K562 (cell line): ENCODE data around the gene CARD8. TPM values are rescaled to one million over a fixed set of nuclear protein-coding genes. Genes with fewer than 3 reads are reported as not detected.

Experiments
- ATAC-seq: fragments of 200-7000 bp; cut with Tn5 transposase; 3 replicates; pipeline ENCODE4 v1.9.1; 2020; ENCODE audit warnings: moderate library complexity
- BruUV-seq: library from RNA; stranded (reverse); fragments of 400-500 nt; replicated peaks from 2 replicates; lab custom pipeline; 2021; lab: Mats Ljungman, UMichigan
- CTCF ChIA-PET: fragments of 300-600 bp; formaldehyde crosslinking; extraction: SDS; loops from one replicate; lab custom pipeline; 2021; ENCODE audit warnings: low intra/inter-chr PET ratio; lab: Yijun Ruan, JAX
- POLR2A ChIA-PET: fragments of 300-600, 350-650 bp; sonication (Branson Sonifier 250); formaldehyde crosslinking; extraction: SDS; loops from one replicate; lab custom pipeline; 2021; ENCODE audit warnings: antibody characterized with exemption, inconsistent platforms; lab: Yijun Ruan, JAX
- DNase-seq, 4 experiments: peaks; one replicate each; pipeline versions ENCODE4 v3.0.0 to v3.0.0-alpha.2; 2011 to 2018; ENCODE audit warnings: low spot score in 3 of 4, mixed read lengths in 3 of 4; ENCODE audit errors: extremely low read depth in 1 of 4
- FAIRE-seq: peaks from 2 replicates; lab custom pipeline; 2011; peaks lifted over from hg19 to GRCh38; lab: Jason Lieb, UNC
- H2AFZ ChIP-seq: 2 replicates; pipeline ENCODE4 v1.6.0; 2011; ENCODE audit warnings: low read depth, low read length, control low read depth, inconsistent platforms
- H3K27ac ChIP-seq: fragments of 200-600 bp; 3 replicates; pipeline ENCODE4 v1.8.0; 2011; ENCODE audit warnings: low read depth, mild to moderate bottlenecking, control low read depth, inconsistent platforms, low read length, moderate library complexity, mixed read lengths; ENCODE audit errors: extremely low read depth
- H3K27me3 ChIP-seq, 2 experiments: fragments of 300-600 bp in 1 of 2; 2 replicates in 1 of 2; 3 replicates in 1 of 2; pipeline versions ENCODE4 v1.6.0 to v1.8.0; 2011; ENCODE audit warnings: inconsistent platforms in 2 of 2, low read length in 2 of 2, mild to moderate bottlenecking in 1 of 2, mixed read lengths in 1 of 2, moderate library complexity in 1 of 2; ENCODE audit not compliant: control insufficient read depth in 2 of 2, insufficient read depth in 2 of 2
- H3K36me3 ChIP-seq: fragments of 300-600 bp; 3 replicates; pipeline ENCODE4 v1.8.0; 2011; ENCODE audit warnings: mild to moderate bottlenecking, low read length, inconsistent platforms; ENCODE audit not compliant: control insufficient read depth, insufficient read depth
- H3K4me1 ChIP-seq, 2 experiments: fragments of 200-600 bp in 1 of 2; replicated peaks in 1 of 2; 2 replicates in 1 of 2; 3 replicates in 1 of 2; pipeline versions ENCODE4 v1.5.1 to v1.8.0; 2011; ENCODE audit warnings: inconsistent platforms in 2 of 2, low read length in 2 of 2, mild to moderate bottlenecking in 1 of 2, mixed read lengths in 1 of 2, moderate library complexity in 1 of 2; ENCODE audit not compliant: control insufficient read depth in 2 of 2, insufficient read depth in 2 of 2
- H3K4me2 ChIP-seq: 2 replicates; pipeline ENCODE4 v1.6.1; 2011; ENCODE audit warnings: low read length, control low read depth, inconsistent platforms, mixed read lengths; ENCODE audit not compliant: insufficient read depth
- H3K4me3 ChIP-seq: fragments of 200-600 bp; sonication (generic), shearing (Covaris generic); 2 replicates; pipeline ENCODE4 v1.5.1; 2016; ENCODE audit warnings: control low read depth, inconsistent platforms
- H3K79me2 ChIP-seq: fragments of 200-600 bp; 3 replicates; pipeline ENCODE4 v1.8.0; 2011; ENCODE audit warnings: low read length, inconsistent platforms; ENCODE audit not compliant: control insufficient read depth, insufficient read depth
- H3K9ac ChIP-seq, 2 experiments: 2 replicates each; pipeline versions ENCODE4 v1.6.0 to v1.6.1; 2011; ENCODE audit warnings: low read depth in 2 of 2, low read length in 2 of 2, control low read depth in 1 of 2, inconsistent platforms in 1 of 2, mild to moderate bottlenecking in 1 of 2, mixed read lengths in 1 of 2; ENCODE audit not compliant: insufficient read depth in 1 of 2
- H3K9me1 ChIP-seq: one replicate; pipeline ENCODE4 v1.6.0; 2011; ENCODE audit warnings: inconsistent platforms, mild to moderate bottlenecking, low read length, moderate library complexity; ENCODE audit not compliant: control insufficient read depth, insufficient read depth
- H3K9me3 ChIP-seq: replicated peaks from 2 replicates; pipeline ENCODE4 v1.5.1; 2011; ENCODE audit warnings: low read depth, low read length, inconsistent platforms; ENCODE audit not compliant: control insufficient read depth, insufficient read depth
- H4K20me1 ChIP-seq: replicated peaks from 2 replicates; pipeline ENCODE4 v1.6.1; 2011; ENCODE audit warnings: low read length, inconsistent platforms, mixed read lengths; ENCODE audit not compliant: control insufficient read depth, insufficient read depth
- ADNP ChIP-seq: fragments of 200-800 bp; sonication (Bioruptor generic); IDR thresholded peaks from 2 replicates; pipeline ENCODE4 v1.6.1; 2016; ENCODE audit warnings: missing genetic modification characterization, missing compliant biosample characterization
- DPF2 ChIP-seq: fragments of 450-650 bp; IDR thresholded peaks from 2 replicates; pipeline ENCODE4 v1.6.1; 2016
- HDAC1 ChIP-seq, 2 experiments: fragments of 450-650 bp; IDR thresholded peaks; 2 replicates each; pipeline ENCODE4 v1.6.1; 2016 to 2017; ENCODE audit warnings: inconsistent platforms in 1 of 2, mild to moderate bottlenecking in 1 of 2, moderate library complexity in 1 of 2
- HSF4 ChIP-seq: fragments of 250-450 bp; sonication (Bioruptor Pico); IDR thresholded peaks from 2 replicates; pipeline ENCODE4 v2.1.2; 2022; ENCODE audit warnings: mild to moderate bottlenecking, moderate library complexity, borderline replicate concordance
- SLC30A9 ChIP-seq: fragments of 250-450 bp; sonication (Bioruptor Pico); IDR thresholded peaks from 2 replicates; pipeline ENCODE4 v1.8.0; 2022; ENCODE audit warnings: mild to moderate bottlenecking, moderate library complexity
- SMARCE1 ChIP-seq: fragments of 450-650 bp; IDR thresholded peaks from 2 replicates; pipeline ENCODE4 v1.7.1; 2016; ENCODE audit warnings: mild to moderate bottlenecking
- TBP ChIP-seq: optimal IDR thresholded peaks from 2 replicates; pipeline ENCODE3; 2011; ENCODE audit warnings: low read depth, low read length, improper control_type of control experiment
- XRCC4 ChIP-seq: IDR thresholded peaks from one replicate; pipeline ENCODE4 v1.6.1; 2011; ENCODE audit not compliant: insufficient read depth, insufficient read length; ENCODE audit errors: extremely low read depth
- ZBTB8A ChIP-seq: fragments of 450-650 bp; IDR thresholded peaks from 2 replicates; pipeline ENCODE4 v1.6.1; 2018; ENCODE audit warnings: mild to moderate bottlenecking, moderate library complexity; ENCODE audit not compliant: partially characterized antibody
- ZNF239 ChIP-seq: fragments of 250-450 bp; sonication (Bioruptor Pico); IDR thresholded peaks from 2 replicates; pipeline ENCODE4 v1.4.0; 2020; ENCODE audit warnings: mild to moderate bottlenecking
- ZNF518B ChIP-seq: fragments of 250-450 bp; sonication (Bioruptor Pico); IDR thresholded peaks from 2 replicates; pipeline ENCODE4 v1.5.0; 2021; ENCODE audit warnings: mild to moderate bottlenecking, moderate library complexity
- WGBS: fragments of 100-300 bp; shearing (Covaris generic); methylation state at CpG from one replicate; pipeline ENCODE4 v1.1.6; 2016; ENCODE audit warnings: low coverage, mixed read lengths; ENCODE audit not compliant: insufficient coverage; ENCODE audit errors: missing lambda C conversion rate; 5-methylcytosine and 5-hydroxymethylcytosine counted together
- in situ Hi-C: fragments of 300-500 bp; cut with MboI; formaldehyde crosslinking; loops from 4 replicates; pipeline ENCODE4 v1.15.0; 2018; ENCODE audit warnings: inconsistent platforms, mixed read lengths
- intact Hi-C: fragments of 100-400 bp; cut with micrococcal nuclease; formaldehyde crosslinking; loops from 2 replicates; pipeline ENCODE4 v1.14.2; 2022
- polyA plus RNA-seq, 8 experiments: library from polyadenylated mRNA; depleted of rRNA in 4 of 8; stranded (reverse) in 5 of 8; unstranded in 3 of 8; fragments of >200 nt; fragmentation: Nextera tagmentation in 2 of 8; fragmentation: Illumina TruSeq in 1 of 8; extraction: Ambion mirVana in 2 of 8; extraction: Trizol in 1 of 8; gene quantifications; 2 replicates each; pipeline versions ENCODE4 v1.2.1 to v1.2.3, GENCODE V29; 2011 to 2014; ENCODE audit warnings: inconsistent platforms in 1 of 8, missing spikeins in 1 of 8
- total RNA-seq, 7 experiments: library from RNA; depleted of rRNA in 6 of 7; stranded (reverse); fragments of >200 nt in 6 of 7; fragmentation: Illumina TruSeq in 2 of 7; extraction: Trizol in 2 of 7; gene quantifications; 2 replicates each; pipeline versions ENCODE4 v1.2.1 to v1.2.3, GENCODE V29; 2011 to 2021; ENCODE audit warnings: low replicate concordance in 1 of 7
- TF ChIP-seq, protein P1 (sequence below): fragments of 450-650 bp; IDR thresholded peaks from 2 replicates; pipeline ENCODE4 v1.6.1; 2017; ENCODE audit warnings: mild to moderate bottlenecking, moderate library complexity
- TF ChIP-seq, protein P2 (sequence below), 2 experiments: fragments of 150-350 bp in 1 of 2; IDR thresholded peaks; 2 replicates each; pipeline ENCODE4 v1.6.1; 2012 to 2016; ENCODE audit warnings: low read depth in 2 of 2, low read length in 2 of 2, mild to moderate bottlenecking in 1 of 2, moderate library complexity in 1 of 2
- TF ChIP-seq, protein P3 (sequence below): sonication (generic); formaldehyde crosslinking; IDR thresholded peaks from 2 replicates; pipeline ENCODE4 v1.8.1; 2022; ENCODE audit warnings: missing genetic modification reagents

The CARD8 gene
- total and polyA plus RNA-seq, 9 of the 15 experiments (the other 6 are each of a cell fraction or from before 2014, with no cell fraction given) = 11.5 to 26.4 (median 20.8) TPM

- FAIRE-seq (no peak), DNase-seq (peak in 1 of 4 experiments; percentile 50), ATAC-seq (no peak)
- Histone ChIP-seq H3K4me2 (peak overlapping the region; percentile 22; the same call in 1 of the 2 replicates), H3K9me1 (no peaks in the 10 kb centered on the region), H3K79me2 (peaks cover 41% of the 10 kb centered on the region), H3K27me3 (no peaks in the 10 kb centered on the region), H3K27ac (no peak overlapping the region), H3K9ac (no peak overlapping the region), H4K20me1 (no peaks in the 10 kb centered on the region), H3K9me3 (no peaks in the 10 kb centered on the region), H3K36me3 (peaks cover 9% of the 10 kb centered on the region; the same call in 2 of the 3 replicates), H3K4me3 (no peak overlapping the region), H3K4me1 (peaks cover 21 to 31% of the 10 kb centered on the region in 2 experiments; a peak in 4 of 5 replicates), H2AFZ (no peak overlapping the region)
- no TSS peak for BruUV-seq
- in situ Hi-C loops (loop anchor here (25.0 kb wide), 1 partner anchor 1860 kb away; no protein-coding TSS in a partner anchor), intact Hi-C loops (no loop called here)
- CTCF ChIA-PET = no interaction called here
- WGBS = 7% methylated on average over 4 of the region's 4 CpGs
- POLR2A ChIA-PET = no interaction called here
- TF ChIP-seq ZBTB8A = no peak
- TF ChIP-seq ZNF239 (CRISPR knock-in tag) = no peak
- TF ChIP-seq HSF4 (CRISPR knock-in tag) = no peak
- no peak for TF ChIP-seq SLC30A9 (CRISPR knock-in tag)
- TF ChIP-seq, protein P1, sequence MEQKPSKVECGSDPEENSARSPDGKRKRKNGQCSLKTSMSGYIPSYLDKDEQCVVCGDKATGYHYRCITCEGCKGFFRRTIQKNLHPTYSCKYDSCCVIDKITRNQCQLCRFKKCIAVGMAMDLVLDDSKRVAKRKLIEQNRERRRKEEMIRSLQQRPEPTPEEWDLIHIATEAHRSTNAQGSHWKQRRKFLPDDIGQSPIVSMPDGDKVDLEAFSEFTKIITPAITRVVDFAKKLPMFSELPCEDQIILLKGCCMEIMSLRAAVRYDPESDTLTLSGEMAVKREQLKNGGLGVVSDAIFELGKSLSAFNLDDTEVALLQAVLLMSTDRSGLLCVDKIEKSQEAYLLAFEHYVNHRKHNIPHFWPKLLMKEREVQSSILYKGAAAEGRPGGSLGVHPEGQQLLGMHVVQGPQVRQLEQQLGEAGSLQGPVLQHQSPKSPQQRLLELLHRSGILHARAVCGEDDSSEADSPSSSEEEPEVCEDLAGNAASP = 0 out of 2 replicates have a peak, but pooled peaks have one; percentile 35
- TF ChIP-seq, protein P2, sequence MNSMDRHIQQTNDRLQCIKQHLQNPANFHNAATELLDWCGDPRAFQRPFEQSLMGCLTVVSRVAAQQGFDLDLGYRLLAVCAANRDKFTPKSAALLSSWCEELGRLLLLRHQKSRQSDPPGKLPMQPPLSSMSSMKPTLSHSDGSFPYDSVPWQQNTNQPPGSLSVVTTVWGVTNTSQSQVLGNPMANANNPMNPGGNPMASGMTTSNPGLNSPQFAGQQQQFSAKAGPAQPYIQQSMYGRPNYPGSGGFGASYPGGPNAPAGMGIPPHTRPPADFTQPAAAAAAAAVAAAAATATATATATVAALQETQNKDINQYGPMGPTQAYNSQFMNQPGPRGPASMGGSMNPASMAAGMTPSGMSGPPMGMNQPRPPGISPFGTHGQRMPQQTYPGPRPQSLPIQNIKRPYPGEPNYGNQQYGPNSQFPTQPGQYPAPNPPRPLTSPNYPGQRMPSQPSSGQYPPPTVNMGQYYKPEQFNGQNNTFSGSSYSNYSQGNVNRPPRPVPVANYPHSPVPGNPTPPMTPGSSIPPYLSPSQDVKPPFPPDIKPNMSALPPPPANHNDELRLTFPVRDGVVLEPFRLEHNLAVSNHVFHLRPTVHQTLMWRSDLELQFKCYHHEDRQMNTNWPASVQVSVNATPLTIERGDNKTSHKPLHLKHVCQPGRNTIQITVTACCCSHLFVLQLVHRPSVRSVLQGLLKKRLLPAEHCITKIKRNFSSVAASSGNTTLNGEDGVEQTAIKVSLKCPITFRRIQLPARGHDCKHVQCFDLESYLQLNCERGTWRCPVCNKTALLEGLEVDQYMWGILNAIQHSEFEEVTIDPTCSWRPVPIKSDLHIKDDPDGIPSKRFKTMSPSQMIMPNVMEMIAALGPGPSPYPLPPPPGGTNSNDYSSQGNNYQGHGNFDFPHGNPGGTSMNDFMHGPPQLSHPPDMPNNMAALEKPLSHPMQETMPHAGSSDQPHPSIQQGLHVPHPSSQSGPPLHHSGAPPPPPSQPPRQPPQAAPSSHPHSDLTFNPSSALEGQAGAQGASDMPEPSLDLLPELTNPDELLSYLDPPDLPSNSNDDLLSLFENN (IDR thresholded peaks at IDR 0.05; ENCODE audit: low read depth in 2 of 2, low read length in 2 of 2) = no peak
- no peak for TF ChIP-seq XRCC4
- TF ChIP-seq ZNF518B (CRISPR knock-in tag) = no peak
- peak; percentile 56; the same call in 1 of the 2 replicates for TF ChIP-seq SMARCE1
- peak; percentile 69 for TF ChIP-seq DPF2
- TF ChIP-seq TBP = no peak
- TF ChIP-seq HDAC1 (IDR thresholded peaks at IDR 0.05) = no peak
- TF ChIP-seq, protein P3, sequence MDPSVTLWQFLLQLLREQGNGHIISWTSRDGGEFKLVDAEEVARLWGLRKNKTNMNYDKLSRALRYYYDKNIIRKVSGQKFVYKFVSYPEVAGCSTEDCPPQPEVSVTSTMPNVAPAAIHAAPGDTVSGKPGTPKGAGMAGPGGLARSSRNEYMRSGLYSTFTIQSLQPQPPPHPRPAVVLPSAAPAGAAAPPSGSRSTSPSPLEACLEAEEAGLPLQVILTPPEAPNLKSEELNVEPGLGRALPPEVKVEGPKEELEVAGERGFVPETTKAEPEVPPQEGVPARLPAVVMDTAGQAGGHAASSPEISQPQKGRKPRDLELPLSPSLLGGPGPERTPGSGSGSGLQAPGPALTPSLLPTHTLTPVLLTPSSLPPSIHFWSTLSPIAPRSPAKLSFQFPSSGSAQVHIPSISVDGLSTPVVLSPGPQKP = no peak
- peak; percentile 62; the same call in 1 of the 2 replicates for TF ChIP-seq ADNP (tag)
These were observed 3.1 kb downstream of the CARD8 start for GRCh38 chr19:48252609-48253008.
